Fibroblast of lung (primary cell): ENCODE measurements around the gene KCNT2.

Experiments
- EZH2 ChIP-seq: IDR thresholded peaks from 2 replicates; pipeline ENCODE4 v1.5.1; 2012; ENCODE audit warnings: low read length, control low read depth, mild to moderate bottlenecking; ENCODE audit errors: missing control alignments
- TF ChIP-seq, protein P1 (sequence below), 2 donors: IDR thresholded peaks in 1 of 2; conservative IDR thresholded peaks in 1 of 2; 1 replicate in 1 of 2; 2 replicates in 1 of 2; pipeline ENCODE4 v1.5.1; 2011 to 2012; ENCODE audit warnings: low read length in 2 of 2, control low read depth in 1 of 2, inconsistent platforms in 1 of 2, low read depth in 1 of 2, mild to moderate bottlenecking in 1 of 2

DNA sequence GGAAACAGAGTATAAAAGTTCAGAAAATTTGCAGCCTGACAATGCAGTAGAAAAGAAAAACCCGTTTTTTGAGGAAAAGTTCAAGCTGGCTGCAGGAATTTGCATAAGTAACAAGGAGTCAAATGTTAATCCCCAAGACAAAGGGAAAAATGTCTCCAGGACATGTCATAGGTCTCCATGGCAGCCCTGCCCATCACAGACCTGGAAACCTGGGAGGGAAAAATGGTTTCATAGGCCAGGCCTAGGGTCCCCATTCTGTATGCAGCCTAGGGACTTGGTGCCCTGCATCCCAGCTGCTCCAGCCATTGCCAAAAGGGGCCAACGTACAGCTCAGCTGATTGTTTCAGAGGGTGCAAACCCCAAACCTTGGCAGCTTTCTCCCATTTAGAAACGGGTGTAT lies 3.6 kb upstream of the KCNT2 start:
- TF ChIP-seq EZH2 = no peak
- TF ChIP-seq, protein P1, sequence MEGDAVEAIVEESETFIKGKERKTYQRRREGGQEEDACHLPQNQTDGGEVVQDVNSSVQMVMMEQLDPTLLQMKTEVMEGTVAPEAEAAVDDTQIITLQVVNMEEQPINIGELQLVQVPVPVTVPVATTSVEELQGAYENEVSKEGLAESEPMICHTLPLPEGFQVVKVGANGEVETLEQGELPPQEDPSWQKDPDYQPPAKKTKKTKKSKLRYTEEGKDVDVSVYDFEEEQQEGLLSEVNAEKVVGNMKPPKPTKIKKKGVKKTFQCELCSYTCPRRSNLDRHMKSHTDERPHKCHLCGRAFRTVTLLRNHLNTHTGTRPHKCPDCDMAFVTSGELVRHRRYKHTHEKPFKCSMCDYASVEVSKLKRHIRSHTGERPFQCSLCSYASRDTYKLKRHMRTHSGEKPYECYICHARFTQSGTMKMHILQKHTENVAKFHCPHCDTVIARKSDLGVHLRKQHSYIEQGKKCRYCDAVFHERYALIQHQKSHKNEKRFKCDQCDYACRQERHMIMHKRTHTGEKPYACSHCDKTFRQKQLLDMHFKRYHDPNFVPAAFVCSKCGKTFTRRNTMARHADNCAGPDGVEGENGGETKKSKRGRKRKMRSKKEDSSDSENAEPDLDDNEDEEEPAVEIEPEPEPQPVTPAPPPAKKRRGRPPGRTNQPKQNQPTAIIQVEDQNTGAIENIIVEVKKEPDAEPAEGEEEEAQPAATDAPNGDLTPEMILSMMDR (conservative IDR thresholded peaks at IDR 0.05 in 1 of 2, IDR thresholded peaks at IDR 0.05 in 1 of 2; ENCODE audit: low read depth in 1 of 2, low read length in 2 of 2) = no peak
